H1 (cell line): ENCODE measurements around the gene COA1. TPM values are rescaled to one million over a fixed set of nuclear protein-coding genes. Genes with fewer than 3 reads are reported as not detected.

Experiments used
- CTCF ChIA-PET: fragments of 300-600 bp; sonication (Branson Sonifier 250); formaldehyde crosslinking; loops from one replicate; lab custom pipeline; 2021; ENCODE audit not compliant: partially characterized antibody; lab: Charles Lee
- POLR2A ChIA-PET: fragments of 300-600 bp; sonication (Branson Sonifier 250); formaldehyde crosslinking; loops from one replicate; lab custom pipeline; 2021; ENCODE audit warnings: inconsistent platforms; ENCODE audit not compliant: partially characterized antibody; lab: Charles Lee
- DNase-seq, 2 experiments: peaks; one replicate each; pipeline versions ENCODE4 v3.0.0 to v3.0.0-alpha.2; 2010 to 2022; ENCODE audit warnings: low spot score in 2 of 2, low read depth in 1 of 2, mixed read lengths in 1 of 2
- FAIRE-seq: peaks from 2 replicates; lab custom pipeline; 2011; peaks lifted over from hg19 to GRCh38; lab: Jason Lieb, UNC
- H2AFZ ChIP-seq: 2 replicates; pipeline ENCODE4 v1.8.1; 2012; ENCODE audit warnings: low read length, inconsistent platforms
- H2AK5ac ChIP-seq: 2 replicates; pipeline ENCODE4 v1.6.1; 2013; ENCODE audit warnings: low read depth, low read length
- H2BK120ac ChIP-seq: replicated peaks from 2 replicates; pipeline ENCODE3; 2013; ENCODE audit warnings: low read depth, low read length, inconsistent platforms
- H2BK12ac ChIP-seq: 2 replicates; pipeline ENCODE4 v1.6.1; 2013; ENCODE audit warnings: low read depth, low read length
- H2BK15ac ChIP-seq: 2 replicates; pipeline ENCODE4 v1.6.1; 2013; ENCODE audit warnings: low read length
- H2BK20ac ChIP-seq: 2 replicates; pipeline ENCODE4 v1.6.1; 2013; ENCODE audit warnings: low read length
- H2BK5ac ChIP-seq: 2 replicates; pipeline ENCODE4 v1.6.1; 2013; ENCODE audit warnings: low read depth, low read length
- H3K14ac ChIP-seq: 2 replicates; pipeline ENCODE4 v1.6.1; 2013; ENCODE audit warnings: inconsistent platforms; ENCODE audit not compliant: insufficient read length
- H3K18ac ChIP-seq: 2 replicates; pipeline ENCODE4 v1.6.1; 2013; ENCODE audit warnings: low read length; ENCODE audit errors: extremely low read depth
- H3K23ac ChIP-seq: 2 replicates; pipeline ENCODE4 v1.6.1; 2013; ENCODE audit warnings: inconsistent platforms; ENCODE audit not compliant: insufficient read length
- H3K23me2 ChIP-seq: 2 replicates; pipeline ENCODE4 v1.6.1; 2013; ENCODE audit warnings: low read depth, low read length
- H3K27ac ChIP-seq: 2 replicates; pipeline ENCODE4 v1.6.1; 2011; ENCODE audit warnings: low read depth, low read length, inconsistent platforms
- H3K27me3 ChIP-seq, 4 experiments: replicated peaks in 1 of 4; 1 replicate in 1 of 4; 2 replicates in 3 of 4; pipeline versions ENCODE4 v1.6.1 to v1.8.1; 2011 to 2013; ENCODE audit warnings: low read length in 3 of 4, mild to moderate bottlenecking in 3 of 4, inconsistent platforms in 2 of 4, mixed read lengths in 2 of 4, moderate library complexity in 1 of 4; ENCODE audit not compliant: control insufficient read depth in 3 of 4, insufficient read depth in 3 of 4; ENCODE audit errors: extremely low read depth in 1 of 4
- H3K36me3 ChIP-seq, 4 experiments: 2 replicates each; pipeline versions ENCODE4 v1.6.1 to v1.8.1; 2011 to 2013; ENCODE audit warnings: mild to moderate bottlenecking in 4 of 4, low read length in 3 of 4, moderate library complexity in 2 of 4, control low read depth in 1 of 4, inconsistent platforms in 1 of 4; ENCODE audit not compliant: insufficient read depth in 4 of 4, control insufficient read depth in 2 of 4
- H3K4ac ChIP-seq: replicated peaks from 2 replicates; pipeline ENCODE3; 2013; ENCODE audit warnings: low read length, low read depth, mixed read lengths, inconsistent platforms; ENCODE audit not compliant: insufficient read length
- H3K4me1 ChIP-seq, 4 experiments: replicated peaks in 1 of 4; 1 replicate in 1 of 4; 2 replicates in 3 of 4; pipeline versions ENCODE4 v1.6.1 to v1.8.1; 2011 to 2013; ENCODE audit warnings: low read length in 3 of 4, inconsistent platforms in 2 of 4, mixed read lengths in 1 of 4; ENCODE audit not compliant: insufficient read depth in 4 of 4, control insufficient read depth in 3 of 4
- H3K4me2 ChIP-seq, 2 experiments: 2 replicates each; pipeline versions ENCODE4 v1.6.1 to v1.8.1; 2011 to 2013; ENCODE audit warnings: low read depth in 2 of 2, low read length in 2 of 2, control low read depth in 1 of 2, inconsistent platforms in 1 of 2, mild to moderate bottlenecking in 1 of 2; ENCODE audit not compliant: insufficient read depth in 1 of 2
- H3K4me3 ChIP-seq, 4 experiments: fragments of 200-600, 300-600 bp in 1 of 4; sonication (generic), shearing (Covaris generic), sonication (Bioruptor Twin) in 1 of 4; 2 replicates each; pipeline versions ENCODE4 v1.5.1 to v1.8.1; 2011 to 2016; ENCODE audit warnings: low read length in 4 of 4, low read depth in 3 of 4, control low read depth in 2 of 4, inconsistent platforms in 2 of 4, mild to moderate bottlenecking in 2 of 4, mixed read lengths in 1 of 4, moderate library complexity in 1 of 4; ENCODE audit not compliant: insufficient read depth in 2 of 4; ENCODE audit errors: extremely low read depth in 1 of 4
- H3K56ac ChIP-seq: replicated peaks from 2 replicates; pipeline ENCODE3; 2013; ENCODE audit warnings: low read depth, mild to moderate bottlenecking, mixed read lengths, low read length, inconsistent platforms; ENCODE audit not compliant: insufficient read length
- H3K79me1 ChIP-seq: 2 replicates; pipeline ENCODE4 v1.6.1; 2013; ENCODE audit warnings: low read depth, low read length, control low read depth
- H3K79me2 ChIP-seq, 2 experiments: 2 replicates each; pipeline versions ENCODE4 v1.6.1 to v1.8.1; 2012 to 2013; ENCODE audit warnings: low read length in 2 of 2, mild to moderate bottlenecking in 2 of 2, inconsistent platforms in 1 of 2; ENCODE audit not compliant: insufficient read depth in 2 of 2, control insufficient read depth in 1 of 2
- H3K9ac ChIP-seq, 4 experiments: replicated peaks in 1 of 4; 1 replicate in 1 of 4; 2 replicates in 3 of 4; pipeline versions ENCODE4 v1.6.1 to v1.8.1; 2011 to 2013; ENCODE audit warnings: low read depth in 3 of 4, low read length in 3 of 4, control low read depth in 2 of 4, mild to moderate bottlenecking in 2 of 4, moderate library complexity in 2 of 4, inconsistent platforms in 1 of 4; ENCODE audit errors: extremely low read depth in 1 of 4
- H3K9me3 ChIP-seq, 2 experiments: 2 replicates each; pipeline versions ENCODE4 v1.6.1 to v1.8.1; 2012 to 2013; ENCODE audit warnings: mild to moderate bottlenecking in 2 of 2, moderate library complexity in 2 of 2, control low read depth in 1 of 2, inconsistent platforms in 1 of 2, low read depth in 1 of 2, low read length in 1 of 2, mixed read lengths in 1 of 2; ENCODE audit not compliant: insufficient read depth in 2 of 2
- H4K20me1 ChIP-seq, 2 experiments: replicated peaks in 1 of 2; 2 replicates each; pipeline versions ENCODE3 to v1.8.1; 2011 to 2013; ENCODE audit warnings: inconsistent platforms in 2 of 2, low read length in 2 of 2, mild to moderate bottlenecking in 1 of 2; ENCODE audit not compliant: insufficient read depth in 2 of 2, control insufficient read depth in 1 of 2
- H4K5ac ChIP-seq: 2 replicates; pipeline ENCODE4 v1.6.1; 2013; ENCODE audit warnings: low read length, low read depth, mixed read lengths, inconsistent platforms; ENCODE audit not compliant: insufficient read length
- H4K8ac ChIP-seq: 2 replicates; pipeline ENCODE4 v1.8.0; 2013; ENCODE audit warnings: mild to moderate bottlenecking, moderate library complexity, low read length, inconsistent platforms; ENCODE audit not compliant: insufficient read depth; ENCODE audit errors: extremely low read depth
- H4K91ac ChIP-seq: replicated peaks from 2 replicates; pipeline ENCODE3; 2013; ENCODE audit warnings: low read length, mixed read lengths, inconsistent platforms; ENCODE audit not compliant: insufficient read length
- CREB1 ChIP-seq: IDR thresholded peaks from 2 replicates; pipeline ENCODE4 v1.6.1; 2012; ENCODE audit warnings: inconsistent platforms
- EGR1 ChIP-seq: IDR thresholded peaks from 2 replicates; pipeline ENCODE4 v1.6.1; 2011; ENCODE audit warnings: low read depth, low read length, borderline replicate concordance
- GTF2F1 ChIP-seq: IDR thresholded peaks from 2 replicates; pipeline ENCODE4 v1.6.1; 2012; ENCODE audit warnings: low read depth, low read length, improper control_type of control experiment, borderline replicate concordance
- HDAC6 ChIP-seq: IDR thresholded peaks from one replicate; pipeline ENCODE4 v1.7.1; 2012; ENCODE audit warnings: low read depth, mild to moderate bottlenecking, inconsistent platforms, low read length, moderate library complexity
- RAD21 ChIP-seq, 2 experiments: IDR thresholded peaks in 1 of 2; conservative IDR thresholded peaks in 1 of 2; 2 replicates each; pipeline ENCODE4 v1.6.1; 2011; ENCODE audit warnings: low read depth in 2 of 2, low read length in 2 of 2, improper control_type of control experiment in 1 of 2, inconsistent platforms in 1 of 2, mild to moderate bottlenecking in 1 of 2, moderate library complexity in 1 of 2
- SIRT6 ChIP-seq: IDR thresholded peaks from one replicate; pipeline ENCODE4 v1.7.1; 2012; ENCODE audit warnings: low read length, inconsistent platforms
- SP4 ChIP-seq: IDR thresholded peaks from 2 replicates; pipeline ENCODE4 v1.6.1; 2012; ENCODE audit warnings: low read length, inconsistent platforms
- SRF ChIP-seq: IDR thresholded peaks from 2 replicates; pipeline ENCODE4 v1.6.1; 2011; ENCODE audit warnings: mild to moderate bottlenecking, low read depth, low read length, moderate library complexity
- TAF7 ChIP-seq: optimal IDR thresholded peaks from 2 replicates; pipeline ENCODE3; 2011; ENCODE audit warnings: low read depth, mild to moderate bottlenecking, inconsistent platforms, low read length, moderate library complexity, borderline replicate concordance
- ZNF274 ChIP-seq: IDR thresholded peaks from 2 replicates; pipeline ENCODE4 v1.7.0; 2012; ENCODE audit warnings: low read length, borderline replicate concordance; ENCODE audit errors: extremely low read depth
- WGBS, 2 experiments: shearing (Covaris generic) in 1 of 2; methylation state at CpG; one replicate each; pipeline versions ENCODE4 v1.1.6 to v1.1.7; 2013 to 2015; ENCODE audit warnings: low lambda C conversion rate in 2 of 2, mixed read lengths in 2 of 2, inconsistent platforms in 1 of 2, low coverage in 1 of 2, missing lambda C conversion rate in 1 of 2; ENCODE audit not compliant: insufficient replicate concordance in 2 of 2, insufficient coverage in 1 of 2, insufficient read length in 1 of 2; ENCODE audit errors: extremely low coverage in 1 of 2, missing lambda C conversion rate in 1 of 2; 5-methylcytosine and 5-hydroxymethylcytosine counted together
- polyA plus RNA-seq, 7 experiments: library from polyadenylated mRNA; depleted of rRNA in 3 of 7; stranded (reverse) in 5 of 7; unstranded in 2 of 7; fragments of >200 nt in 5 of 7; fragments of 200-250 nt in 2 of 7; gene quantifications; 1 replicate in 5 of 7; 2 replicates in 1 of 7; 4 replicates in 1 of 7; pipeline versions ENCODE4 v1.2.1 to v1.2.3, GENCODE V29; 2011 to 2013; ENCODE audit warnings: missing spikeins in 2 of 7, mixed read lengths in 2 of 7
- total RNA-seq: library from RNA; stranded (reverse); fragmentation: NEBNext Ultra II Directional; extraction: Animal tissue kit (Norgen Biotek cat#: 25700); gene quantifications from 2 replicates; pipeline ENCODE4 v1.2.1, GENCODE V29; 2021

The COA1 gene
- total and polyA plus RNA-seq, 2 of the 8 experiments (the other 6 are each of a cell fraction or from before 2014, with no cell fraction given) = 98.6 to 143 TPM

GRCh38 chr7:43747328-43748105 is 18.2 kb upstream of the COA1 start:
- Histone ChIP-seq H2BK5ac (no peak overlapping the region), H3K56ac (no peak overlapping the region), H2BK15ac (no peak overlapping the region), H4K20me1 (no peaks in the 10 kb centered on the region), H3K14ac (no peak overlapping the region), H2BK12ac (no peak overlapping the region), H3K36me3 (no peaks in the 10 kb centered on the region), H3K18ac (no peak overlapping the region), H3K4me2 (no peak overlapping the region), H3K23ac (no peak overlapping the region), H2AK5ac (no peak overlapping the region), H3K4ac (no peak overlapping the region), H3K79me2 (no peaks in the 10 kb centered on the region), H3K4me1 (peaks cover 0 to 3% (median under 1%) of the 10 kb centered on the region in 4 experiments; a peak in 4 of 7 replicates), H3K23me2 (no peaks in the 10 kb centered on the region), H3K4me3 (no peak overlapping the region), H3K9me3 (no peaks in the 10 kb centered on the region), H2BK120ac (no peak overlapping the region), H2BK20ac (no peak overlapping the region), H3K27me3 (no peaks in the 10 kb centered on the region), H4K91ac (no peak overlapping the region), H4K8ac (no peak overlapping the region), H3K9ac (no peak overlapping the region), H4K5ac (no peak overlapping the region), H2AFZ (no peak overlapping the region), H3K27ac (no peak overlapping the region), H3K79me1 (no peaks in the 10 kb centered on the region)
- POLR2A ChIA-PET = no interaction called here
- FAIRE-seq (no peak), DNase-seq (no peak)
- TF ChIP-seq RAD21 (IDR thresholded peaks at IDR 0.05 in 1 of 2, conservative IDR thresholded peaks at IDR 0.05 in 1 of 2; ENCODE audit: low read depth in 2 of 2, low read length in 2 of 2) = no peak
- TF ChIP-seq SRF = no peak
- no peak for TF ChIP-seq EGR1
- TF ChIP-seq SP4 = no peak
- TF ChIP-seq ZNF274 = no peak
- TF ChIP-seq TAF7 = no peak
- TF ChIP-seq SIRT6 = no peak
- TF ChIP-seq GTF2F1 = no peak
- TF ChIP-seq CREB1 = no peak
- no peak for TF ChIP-seq HDAC6
- 89% methylated on average over 9 of the region's 9 CpGs; no CpG with 5 or more reads in 1 of the 2 experiments for WGBS, 2 experiments
- CTCF ChIA-PET = interaction anchor here (1.0 kb wide), 1 partner anchor 108 kb away, joined by 3 read pairs; no protein-coding TSS in a partner anchor
